ENCODE data around the gene CST1.

DNA sequence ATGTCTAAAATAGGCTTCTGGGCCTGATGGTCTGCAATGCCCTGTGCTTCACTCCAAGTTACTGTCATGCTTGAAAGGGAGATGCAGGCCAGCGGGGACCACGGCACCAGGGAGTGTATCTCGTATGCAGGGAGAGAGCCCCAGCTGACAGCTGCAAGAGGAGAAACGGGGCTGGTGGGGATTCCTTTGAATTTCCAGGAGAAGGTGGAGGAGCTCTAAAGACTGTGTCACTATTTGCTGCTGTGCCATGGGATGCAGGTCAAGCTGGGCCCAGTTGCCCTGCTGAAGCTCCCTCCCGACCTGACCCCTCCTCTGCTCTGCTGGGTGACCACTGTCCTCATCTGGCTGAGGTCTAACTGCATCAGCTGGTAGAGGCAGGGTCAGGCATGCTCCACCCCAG, 989 bp downstream of the CST1 start:
- TF ChIP-seq, protein P1, sequence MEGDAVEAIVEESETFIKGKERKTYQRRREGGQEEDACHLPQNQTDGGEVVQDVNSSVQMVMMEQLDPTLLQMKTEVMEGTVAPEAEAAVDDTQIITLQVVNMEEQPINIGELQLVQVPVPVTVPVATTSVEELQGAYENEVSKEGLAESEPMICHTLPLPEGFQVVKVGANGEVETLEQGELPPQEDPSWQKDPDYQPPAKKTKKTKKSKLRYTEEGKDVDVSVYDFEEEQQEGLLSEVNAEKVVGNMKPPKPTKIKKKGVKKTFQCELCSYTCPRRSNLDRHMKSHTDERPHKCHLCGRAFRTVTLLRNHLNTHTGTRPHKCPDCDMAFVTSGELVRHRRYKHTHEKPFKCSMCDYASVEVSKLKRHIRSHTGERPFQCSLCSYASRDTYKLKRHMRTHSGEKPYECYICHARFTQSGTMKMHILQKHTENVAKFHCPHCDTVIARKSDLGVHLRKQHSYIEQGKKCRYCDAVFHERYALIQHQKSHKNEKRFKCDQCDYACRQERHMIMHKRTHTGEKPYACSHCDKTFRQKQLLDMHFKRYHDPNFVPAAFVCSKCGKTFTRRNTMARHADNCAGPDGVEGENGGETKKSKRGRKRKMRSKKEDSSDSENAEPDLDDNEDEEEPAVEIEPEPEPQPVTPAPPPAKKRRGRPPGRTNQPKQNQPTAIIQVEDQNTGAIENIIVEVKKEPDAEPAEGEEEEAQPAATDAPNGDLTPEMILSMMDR (IDR thresholded peaks at IDR 0.05; ENCODE audit: low read depth, low read length, missing input control): no peak
- no peak for TF ChIP-seq YY1 (IDR thresholded peaks at IDR 0.05)
- TF ChIP-seq, protein P2, sequence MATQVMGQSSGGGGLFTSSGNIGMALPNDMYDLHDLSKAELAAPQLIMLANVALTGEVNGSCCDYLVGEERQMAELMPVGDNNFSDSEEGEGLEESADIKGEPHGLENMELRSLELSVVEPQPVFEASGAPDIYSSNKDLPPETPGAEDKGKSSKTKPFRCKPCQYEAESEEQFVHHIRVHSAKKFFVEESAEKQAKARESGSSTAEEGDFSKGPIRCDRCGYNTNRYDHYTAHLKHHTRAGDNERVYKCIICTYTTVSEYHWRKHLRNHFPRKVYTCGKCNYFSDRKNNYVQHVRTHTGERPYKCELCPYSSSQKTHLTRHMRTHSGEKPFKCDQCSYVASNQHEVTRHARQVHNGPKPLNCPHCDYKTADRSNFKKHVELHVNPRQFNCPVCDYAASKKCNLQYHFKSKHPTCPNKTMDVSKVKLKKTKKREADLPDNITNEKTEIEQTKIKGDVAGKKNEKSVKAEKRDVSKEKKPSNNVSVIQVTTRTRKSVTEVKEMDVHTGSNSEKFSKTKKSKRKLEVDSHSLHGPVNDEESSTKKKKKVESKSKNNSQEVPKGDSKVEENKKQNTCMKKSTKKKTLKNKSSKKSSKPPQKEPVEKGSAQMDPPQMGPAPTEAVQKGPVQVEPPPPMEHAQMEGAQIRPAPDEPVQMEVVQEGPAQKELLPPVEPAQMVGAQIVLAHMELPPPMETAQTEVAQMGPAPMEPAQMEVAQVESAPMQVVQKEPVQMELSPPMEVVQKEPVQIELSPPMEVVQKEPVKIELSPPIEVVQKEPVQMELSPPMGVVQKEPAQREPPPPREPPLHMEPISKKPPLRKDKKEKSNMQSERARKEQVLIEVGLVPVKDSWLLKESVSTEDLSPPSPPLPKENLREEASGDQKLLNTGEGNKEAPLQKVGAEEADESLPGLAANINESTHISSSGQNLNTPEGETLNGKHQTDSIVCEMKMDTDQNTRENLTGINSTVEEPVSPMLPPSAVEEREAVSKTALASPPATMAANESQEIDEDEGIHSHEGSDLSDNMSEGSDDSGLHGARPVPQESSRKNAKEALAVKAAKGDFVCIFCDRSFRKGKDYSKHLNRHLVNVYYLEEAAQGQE (IDR thresholded peaks at IDR 0.05): no peak
- no peak for TF ChIP-seq SP1 (IDR thresholded peaks at IDR 0.05)
- no peak for TF ChIP-seq JUND (IDR thresholded peaks at IDR 0.05)
- TF ChIP-seq TAF1 (conservative IDR thresholded peaks at IDR 0.05): no peak
- TF ChIP-seq, protein P3, sequence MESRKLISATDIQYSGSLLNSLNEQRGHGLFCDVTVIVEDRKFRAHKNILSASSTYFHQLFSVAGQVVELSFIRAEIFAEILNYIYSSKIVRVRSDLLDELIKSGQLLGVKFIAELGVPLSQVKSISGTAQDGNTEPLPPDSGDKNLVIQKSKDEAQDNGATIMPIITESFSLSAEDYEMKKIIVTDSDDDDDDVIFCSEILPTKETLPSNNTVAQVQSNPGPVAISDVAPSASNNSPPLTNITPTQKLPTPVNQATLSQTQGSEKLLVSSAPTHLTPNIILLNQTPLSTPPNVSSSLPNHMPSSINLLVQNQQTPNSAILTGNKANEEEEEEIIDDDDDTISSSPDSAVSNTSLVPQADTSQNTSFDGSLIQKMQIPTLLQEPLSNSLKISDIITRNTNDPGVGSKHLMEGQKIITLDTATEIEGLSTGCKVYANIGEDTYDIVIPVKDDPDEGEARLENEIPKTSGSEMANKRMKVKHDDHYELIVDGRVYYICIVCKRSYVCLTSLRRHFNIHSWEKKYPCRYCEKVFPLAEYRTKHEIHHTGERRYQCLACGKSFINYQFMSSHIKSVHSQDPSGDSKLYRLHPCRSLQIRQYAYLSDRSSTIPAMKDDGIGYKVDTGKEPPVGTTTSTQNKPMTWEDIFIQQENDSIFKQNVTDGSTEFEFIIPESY (IDR thresholded peaks at IDR 0.05): no peak
- TF ChIP-seq, protein P4, sequence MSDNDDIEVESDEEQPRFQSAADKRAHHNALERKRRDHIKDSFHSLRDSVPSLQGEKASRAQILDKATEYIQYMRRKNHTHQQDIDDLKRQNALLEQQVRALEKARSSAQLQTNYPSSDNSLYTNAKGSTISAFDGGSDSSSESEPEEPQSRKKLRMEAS (IDR thresholded peaks at IDR 0.05): no peak

Data from liver (tissue), 3 donors.